ENCODE data around the gene ITGA7.
A peak's percentile ranks its signal among the peaks of the same experiment; 100 is the strongest.

Gene ITGA7

DNA sequence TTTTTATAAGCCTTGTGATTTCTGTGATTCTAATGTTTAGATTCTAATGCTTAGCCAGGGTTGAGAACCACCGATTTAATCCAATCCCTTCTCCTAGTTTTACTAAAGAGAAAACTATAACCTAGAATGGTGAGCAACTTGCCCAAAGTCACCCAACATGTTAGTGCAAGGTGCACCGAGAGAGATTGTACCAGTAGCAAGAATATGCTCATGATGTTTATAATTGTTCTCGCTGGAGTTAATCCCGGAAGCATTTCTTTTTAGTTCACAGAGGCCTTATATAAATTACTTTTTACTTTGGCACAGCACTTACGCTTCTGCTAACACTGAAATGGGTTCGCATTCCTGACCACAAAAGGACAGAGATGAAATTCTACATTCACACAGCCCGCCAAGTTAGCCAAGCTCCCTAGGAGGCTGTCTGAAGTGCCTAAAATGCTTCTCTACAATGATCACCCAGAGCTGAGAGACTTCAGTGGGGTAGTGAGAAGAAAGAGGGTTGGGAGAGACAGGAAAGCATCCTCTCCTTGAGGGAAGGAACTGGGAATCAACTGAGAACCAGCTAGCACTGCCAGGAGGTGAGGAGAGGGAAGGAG lies 7.6 kb upstream of the ITGA7 start:
- H3K27ac ChIP-seq (ENCODE audit: low read length) = peak overlapping the region; percentile 16
- H3K36me3 ChIP-seq (ENCODE audit: control insufficient read depth, low read depth, low read length) = no peaks in the 10 kb centered on the region
- peak overlapping the region; percentile 84 for H3K9ac ChIP-seq (ENCODE audit: low read length)
- peaks cover 25% of the 10 kb centered on the region for H3K4me1 ChIP-seq (ENCODE audit: control insufficient read depth, low read depth, low read length)
- H3K9me3 ChIP-seq (ENCODE audit: control insufficient read depth, low read depth, low read length) = no peaks in the 10 kb centered on the region
- H3K27me3 ChIP-seq (ENCODE audit: control insufficient read depth, insufficient read depth, low read length) = no peaks in the 10 kb centered on the region
- H3K4me3 ChIP-seq (ENCODE audit: low read length) = peak overlapping the region; percentile 91

DNA sequence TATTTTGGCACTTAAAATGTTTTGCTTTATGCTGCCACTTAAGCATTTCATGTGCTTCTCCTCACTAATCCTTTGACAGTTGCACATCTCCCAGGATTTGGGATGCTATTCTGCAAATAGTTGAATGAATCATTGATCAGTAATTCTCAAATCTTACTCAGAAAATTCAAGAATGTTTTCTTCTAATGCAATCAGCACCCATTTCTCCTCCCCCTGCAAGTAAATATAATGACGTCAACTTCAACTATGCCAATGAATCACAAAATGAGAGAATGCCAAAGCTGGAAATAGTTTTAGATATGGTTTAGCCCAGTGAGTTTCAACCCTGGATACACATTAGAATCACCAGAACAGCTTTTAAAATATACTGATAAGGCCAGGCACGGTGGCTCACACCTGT lies 6.0 kb upstream of the ITGA7 start:
- peaks cover 24% of the 10 kb centered on the region for H3K4me1 ChIP-seq (ENCODE audit: control insufficient read depth, low read depth, low read length)
- no peak overlapping the region for H3K9ac ChIP-seq (ENCODE audit: low read length)
- no peak overlapping the region for H3K27ac ChIP-seq (ENCODE audit: low read length)

DNA sequence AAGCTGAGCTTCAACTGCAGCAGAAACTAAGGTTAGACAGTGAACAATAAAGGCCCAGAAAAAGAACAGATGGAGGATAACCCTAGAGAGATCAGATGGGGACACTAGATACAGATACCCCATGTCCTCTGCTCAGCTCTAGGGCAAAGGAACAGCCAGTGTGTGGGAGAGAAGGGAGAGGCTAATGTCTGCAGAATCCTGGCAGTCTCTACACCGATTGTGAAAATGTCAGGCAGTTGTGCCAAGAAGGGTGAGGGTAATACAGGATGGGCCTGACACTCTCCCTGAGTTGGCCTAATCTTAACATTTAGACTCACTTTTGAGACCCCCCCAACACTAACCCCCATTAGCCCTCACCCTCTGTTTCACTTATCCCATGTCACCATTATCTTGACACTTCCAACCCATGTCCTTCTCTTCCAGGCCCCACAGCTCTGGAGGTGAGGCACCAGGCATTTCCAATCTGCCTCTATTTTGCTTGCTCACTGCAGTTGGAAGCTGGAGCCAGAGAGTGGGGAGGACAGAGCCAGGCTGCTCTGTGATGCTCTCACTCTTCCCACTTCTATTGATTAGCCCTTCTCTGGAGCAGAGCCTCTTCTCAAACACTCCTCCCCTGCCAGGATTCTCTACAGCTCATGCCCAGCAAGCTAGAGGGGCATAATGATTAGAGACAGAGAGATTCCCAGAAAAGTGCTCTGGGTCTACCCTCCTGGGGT lies 5.2 kb upstream of the ITGA7 start:
- Histone ChIP-seq H3K36me3 (ENCODE audit: control insufficient read depth, low read depth, low read length) (no peaks in the 10 kb centered on the region), H3K4me1 (ENCODE audit: control insufficient read depth, low read depth, low read length) (peaks cover 19% of the 10 kb centered on the region), H3K27ac (ENCODE audit: low read length) (no peak overlapping the region), H3K9ac (ENCODE audit: low read length) (no peak overlapping the region), H3K4me3 (ENCODE audit: low read length) (no peak overlapping the region), H3K27me3 (ENCODE audit: control insufficient read depth, insufficient read depth, low read length) (no peaks in the 10 kb centered on the region), H3K9me3 (ENCODE audit: control insufficient read depth, low read depth, low read length) (no peaks in the 10 kb centered on the region)

More for the DNA sequence above, 6.0 kb upstream of the ITGA7 start:
- no peaks in the 10 kb centered on the region for H3K9me3 ChIP-seq (ENCODE audit: control insufficient read depth, low read depth, low read length)
- H3K36me3 ChIP-seq (ENCODE audit: control insufficient read depth, low read depth, low read length) = no peaks in the 10 kb centered on the region
- H3K4me3 ChIP-seq (ENCODE audit: low read length) = no peak overlapping the region
- H3K27me3 ChIP-seq (ENCODE audit: control insufficient read depth, insufficient read depth, low read length) = no peaks in the 10 kb centered on the region

DNA sequence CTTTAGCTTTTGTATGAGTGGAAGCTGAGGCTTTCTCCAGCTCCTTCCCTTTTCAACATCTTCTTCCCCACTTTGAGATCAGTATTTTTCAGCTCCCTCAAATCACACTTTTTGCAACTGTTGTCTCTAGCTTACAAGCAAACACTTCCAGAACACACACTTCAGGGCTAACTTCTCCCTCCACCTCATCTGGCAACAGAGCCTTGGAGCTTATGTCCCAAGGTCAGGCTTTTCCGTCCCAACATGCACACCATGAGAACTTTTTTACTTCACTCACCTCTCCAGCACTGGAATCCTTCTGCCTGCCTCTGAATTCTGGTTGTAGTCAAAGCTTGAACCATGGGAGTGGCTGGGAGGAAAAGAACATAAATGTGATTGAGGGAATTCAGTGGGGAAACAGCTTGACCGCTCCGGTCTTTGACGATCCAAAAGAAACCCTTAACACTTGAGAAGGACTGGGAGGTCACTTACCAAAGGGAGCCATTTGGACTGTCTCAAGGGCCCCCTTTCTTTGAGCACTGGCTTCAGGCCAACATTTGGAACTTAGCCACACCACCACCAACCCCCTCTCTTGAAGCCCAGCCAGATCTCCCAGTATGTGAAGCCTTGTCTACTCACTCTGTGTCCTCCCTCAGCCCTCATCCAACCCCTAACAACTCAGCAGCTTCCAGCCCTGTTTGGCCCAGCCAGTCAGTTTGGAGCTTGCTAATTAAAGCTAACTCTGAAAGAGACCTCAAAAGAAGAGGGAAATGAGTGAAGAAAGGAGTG lies 4.3 kb upstream of the ITGA7 start:
- H3K9me3 ChIP-seq (ENCODE audit: control insufficient read depth, low read depth, low read length) = no peaks in the 10 kb centered on the region
- no peak overlapping the region for H3K27ac ChIP-seq (ENCODE audit: low read length)
- peaks cover 11% of the 10 kb centered on the region for H3K4me1 ChIP-seq (ENCODE audit: control insufficient read depth, low read depth, low read length)
- no peak overlapping the region for H3K4me3 ChIP-seq (ENCODE audit: low read length)
- peaks cover under 1% of the 10 kb centered on the region for H3K27me3 ChIP-seq (ENCODE audit: control insufficient read depth, insufficient read depth, low read length)
- H3K36me3 ChIP-seq (ENCODE audit: control insufficient read depth, low read depth, low read length) = no peaks in the 10 kb centered on the region
- H3K9ac ChIP-seq (ENCODE audit: low read length) = no peak overlapping the region

DNA sequence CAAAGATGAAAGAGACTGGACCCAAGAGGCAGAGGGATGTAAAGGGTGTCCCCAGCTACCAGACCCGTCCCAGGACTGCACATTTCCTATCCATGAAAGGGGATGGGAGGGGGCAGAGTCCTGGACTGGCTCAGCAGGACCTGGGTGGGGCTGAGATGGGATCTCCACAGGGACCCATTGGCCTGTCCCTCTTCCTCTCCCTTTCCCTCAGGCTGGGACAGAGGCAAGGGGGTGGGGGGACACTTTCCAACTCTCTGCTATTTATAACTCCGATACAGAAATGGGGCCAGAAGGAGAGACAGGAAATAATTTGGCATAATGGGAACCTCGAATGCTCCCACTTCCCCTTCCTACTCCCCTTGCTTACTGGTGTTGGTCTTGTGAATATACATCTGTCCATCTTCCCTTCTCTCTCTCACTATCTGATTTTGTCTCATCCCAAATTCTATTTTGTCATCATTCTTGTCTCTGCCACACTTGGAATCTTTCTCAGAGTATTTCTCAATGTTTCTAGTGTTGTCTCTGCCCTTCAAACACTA lies 1.1 kb upstream of the ITGA7 start:
- H3K9ac ChIP-seq (ENCODE audit: low read length) = no peak overlapping the region

DNA sequence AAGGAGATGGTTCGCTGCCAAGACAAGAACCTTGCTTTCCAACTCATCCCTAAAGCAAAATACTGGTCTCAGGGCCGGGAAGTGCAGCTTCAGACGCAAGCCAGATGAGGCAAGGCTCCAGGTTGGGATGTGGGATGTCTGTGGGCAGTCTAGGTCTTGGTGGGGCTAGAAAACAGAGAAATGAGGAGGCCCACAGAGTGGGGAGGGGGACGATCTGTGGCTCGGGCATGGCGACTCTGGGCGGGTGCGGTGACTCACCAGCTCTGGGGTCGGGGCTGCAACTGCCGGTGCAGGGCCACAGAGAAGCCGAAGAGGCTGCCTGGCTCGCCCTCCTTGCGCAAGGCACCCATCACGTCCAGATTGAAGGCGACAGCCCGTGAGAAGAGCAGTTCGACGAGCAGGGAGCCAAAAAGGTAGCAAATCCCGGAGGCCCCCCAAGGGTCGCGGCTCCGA lies 459 bp downstream of the ITGA7 start:
- H3K27ac ChIP-seq (ENCODE audit: low read length) = no peak overlapping the region

More for the DNA sequence above, 1.1 kb upstream of the ITGA7 start:
- Histone ChIP-seq H3K27me3 (ENCODE audit: control insufficient read depth, insufficient read depth, low read length) (peaks cover 8% of the 10 kb centered on the region), H3K27ac (ENCODE audit: low read length) (no peak overlapping the region), H3K4me1 (ENCODE audit: control insufficient read depth, low read depth, low read length) (peaks cover 13% of the 10 kb centered on the region), H3K4me3 (ENCODE audit: low read length) (peak overlapping the region; percentile 75), H3K36me3 (ENCODE audit: control insufficient read depth, low read depth, low read length) (no peaks in the 10 kb centered on the region), H3K9me3 (ENCODE audit: control insufficient read depth, low read depth, low read length) (no peaks in the 10 kb centered on the region)

DNA sequence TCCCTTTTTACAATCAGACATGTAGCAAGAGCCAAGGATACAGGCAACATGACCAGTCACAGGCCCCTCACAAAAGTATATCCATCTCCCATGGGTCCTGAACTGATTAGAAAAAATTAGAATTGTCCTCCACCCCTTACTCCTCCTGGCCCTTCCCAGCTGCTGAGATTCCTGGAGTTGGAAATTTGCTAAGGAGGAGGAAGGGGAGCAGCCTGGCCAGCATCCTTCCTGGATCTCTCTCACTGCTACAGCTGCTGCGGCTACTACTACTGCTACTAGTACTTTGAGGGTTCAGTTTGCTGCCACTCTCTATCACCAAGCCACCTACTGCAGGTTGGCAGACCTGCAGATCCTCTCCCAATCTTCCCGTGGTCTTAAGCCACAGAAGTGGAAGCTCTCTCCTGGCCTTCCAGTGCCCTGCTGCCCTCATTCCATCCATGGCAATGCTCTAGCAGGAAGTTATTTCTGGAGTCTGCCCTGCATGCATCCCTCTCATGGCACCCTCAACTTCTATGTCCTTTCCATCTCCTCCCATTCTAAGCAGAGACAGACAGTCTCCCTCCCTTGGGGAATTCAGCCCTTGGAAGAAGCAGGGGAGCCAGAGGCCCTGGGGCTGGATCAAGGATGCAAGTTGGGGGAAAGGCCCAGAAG lies 1.0 kb downstream of the ITGA7 start:
- Histone ChIP-seq H3K9me3 (ENCODE audit: control insufficient read depth, low read depth, low read length) (no peaks in the 10 kb centered on the region), H3K4me3 (ENCODE audit: low read length) (peak overlapping the region; percentile 77), H3K27ac (ENCODE audit: low read length) (no peak overlapping the region), H3K9ac (ENCODE audit: low read length) (peak overlapping the region; percentile 41), H3K36me3 (ENCODE audit: control insufficient read depth, low read depth, low read length) (no peaks in the 10 kb centered on the region), H3K27me3 (ENCODE audit: control insufficient read depth, insufficient read depth, low read length) (peaks cover 8% of the 10 kb centered on the region), H3K4me1 (ENCODE audit: control insufficient read depth, low read depth, low read length) (peaks cover 13% of the 10 kb centered on the region)

More for the DNA sequence above, 459 bp downstream of the ITGA7 start:
- Histone ChIP-seq H3K4me3 (ENCODE audit: low read length) (peak overlapping the region; percentile 77), H3K36me3 (ENCODE audit: control insufficient read depth, low read depth, low read length) (no peaks in the 10 kb centered on the region), H3K27me3 (ENCODE audit: control insufficient read depth, insufficient read depth, low read length) (peaks cover 8% of the 10 kb centered on the region), H3K4me1 (ENCODE audit: control insufficient read depth, low read depth, low read length) (peaks cover 13% of the 10 kb centered on the region), H3K9me3 (ENCODE audit: control insufficient read depth, low read depth, low read length) (no peaks in the 10 kb centered on the region), H3K9ac (ENCODE audit: low read length) (peak overlapping the region; percentile 41)

DNA sequence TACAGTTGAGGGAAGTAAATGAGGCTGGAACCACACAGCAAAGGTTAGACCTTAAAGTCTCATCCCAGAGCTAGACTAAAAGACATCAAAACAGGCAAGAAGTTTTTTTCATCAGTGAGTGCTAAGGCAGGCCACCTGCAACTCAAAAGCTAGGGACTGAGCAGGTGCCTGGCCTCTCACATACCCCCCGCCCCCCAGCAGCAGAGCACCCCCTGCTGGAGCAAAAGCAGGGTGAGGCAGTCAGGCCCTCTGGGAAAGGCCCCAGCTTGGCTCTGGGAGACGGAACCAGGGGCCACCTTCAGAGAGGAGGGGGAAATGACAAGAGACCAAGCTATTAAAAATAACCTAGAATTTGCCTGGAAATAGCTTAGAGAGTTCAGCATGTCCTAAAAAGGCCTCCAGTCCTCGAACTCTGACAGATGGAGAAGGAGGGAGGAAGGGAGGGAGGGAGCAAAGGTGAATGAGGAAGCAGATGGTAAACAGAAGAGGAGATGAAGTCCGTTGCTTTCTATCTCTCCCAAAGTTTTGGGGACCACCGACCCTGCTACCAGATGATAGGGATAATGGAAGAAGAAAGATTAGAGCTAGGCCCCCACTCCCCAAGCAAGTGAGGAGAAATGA lies 1.8 kb downstream of the ITGA7 start:
- H3K9me3 ChIP-seq (ENCODE audit: control insufficient read depth, low read depth, low read length) = no peaks in the 10 kb centered on the region
- no peak overlapping the region for H3K27ac ChIP-seq (ENCODE audit: low read length)
- no peaks in the 10 kb centered on the region for H3K36me3 ChIP-seq (ENCODE audit: control insufficient read depth, low read depth, low read length)
- peaks cover 13% of the 10 kb centered on the region for H3K4me1 ChIP-seq (ENCODE audit: control insufficient read depth, low read depth, low read length)
- no peak overlapping the region for H3K9ac ChIP-seq (ENCODE audit: low read length)
- peaks cover 8% of the 10 kb centered on the region for H3K27me3 ChIP-seq (ENCODE audit: control insufficient read depth, insufficient read depth, low read length)
- H3K4me3 ChIP-seq (ENCODE audit: low read length) = peak overlapping the region; percentile 77

DNA sequence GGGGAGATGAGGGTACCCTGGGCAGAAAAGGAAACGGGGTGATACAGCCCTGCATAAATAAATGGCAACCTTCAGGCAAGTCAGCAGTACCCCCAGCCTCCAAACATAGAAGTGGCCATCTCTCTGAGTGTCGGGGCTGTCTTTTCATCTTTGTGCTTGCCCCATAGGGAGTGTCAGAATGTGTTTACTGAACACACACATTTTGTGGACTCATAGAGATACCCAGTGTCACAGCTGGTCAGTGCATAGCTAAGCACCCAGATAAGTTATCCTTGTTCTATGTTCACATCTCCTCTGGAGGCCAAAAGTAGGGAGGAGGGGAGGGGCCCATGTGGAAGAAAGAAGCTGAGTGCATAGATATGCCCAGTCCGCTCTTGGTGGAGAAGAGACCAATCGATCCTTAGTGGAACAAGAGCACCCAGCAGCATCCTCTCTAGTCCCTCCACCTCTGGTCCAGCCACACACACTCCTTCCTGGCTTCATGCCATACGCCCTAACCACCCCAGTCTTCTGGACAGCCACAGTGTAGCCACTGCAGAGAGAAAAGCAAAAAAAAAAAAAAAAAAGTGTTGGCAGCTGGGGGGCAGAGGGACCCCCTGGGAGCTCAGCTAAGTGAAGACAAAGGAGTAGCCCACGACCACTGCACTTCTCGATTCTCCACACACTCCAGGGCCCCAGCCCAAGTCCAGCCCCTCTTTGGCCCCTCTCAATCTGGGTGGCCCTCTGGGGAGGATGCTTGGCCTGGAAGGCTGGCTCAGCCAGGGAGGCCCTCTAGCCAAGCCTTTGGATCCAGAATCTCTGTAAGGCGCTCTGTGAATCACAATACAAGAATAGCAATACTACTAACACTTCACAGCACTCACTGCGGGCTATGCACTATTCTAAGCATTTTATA lies 2.6 kb downstream of the ITGA7 start:
- Histone ChIP-seq H3K9me3 (ENCODE audit: control insufficient read depth, low read depth, low read length) (no peaks in the 10 kb centered on the region), H3K4me1 (ENCODE audit: control insufficient read depth, low read depth, low read length) (peaks cover 13% of the 10 kb centered on the region), H3K27me3 (ENCODE audit: control insufficient read depth, insufficient read depth, low read length) (peaks cover 8% of the 10 kb centered on the region), H3K4me3 (ENCODE audit: low read length) (peak overlapping the region; percentile 77), H3K36me3 (ENCODE audit: control insufficient read depth, low read depth, low read length) (no peaks in the 10 kb centered on the region), H3K27ac (ENCODE audit: low read length) (no peak overlapping the region), H3K9ac (ENCODE audit: low read length) (no peak overlapping the region)
